ENCODE measurements around the gene DSEL. TPM values are rescaled to one million over a fixed set of nuclear protein-coding genes. Genes with fewer than 3 reads are reported as not detected.
A peak's percentile ranks its signal among the peaks of the same experiment; 100 is the strongest.

The DSEL gene
- total RNA-seq, 4 donors from 2014 or later = 1.9 to 2.7 (median 2.4) TPM

GRCh38 chr18:67518566-67518965 lies 2.0 kb upstream of the DSEL start:
- no peak for TF ChIP-seq CTCF (IDR thresholded peaks at IDR 0.05)
- no peak for TF ChIP-seq POLR2A (IDR thresholded peaks at IDR 0.05)
- no peak overlapping the region for H3K4me3 ChIP-seq
- no peaks in the 10 kb centered on the region for H3K36me3 ChIP-seq
- no peak for DNase-seq
- H3K9me3 ChIP-seq = no peaks in the 10 kb centered on the region
- H3K27ac ChIP-seq = no peak overlapping the region
- peaks cover 0 to 9% (median 0%) of the 10 kb centered on the region in 4 donors for H3K4me1 ChIP-seq
- H3K27me3 ChIP-seq = no peaks in the 10 kb centered on the region

- Histone ChIP-seq H3K27me3 (no peaks in the 10 kb centered on the region), H3K27ac (peak overlapping the region in 3 of 4 donors; percentile 16 to 81 (median 51)), H3K36me3 (no peaks in the 10 kb centered on the region), H3K4me3 (peak overlapping the region; percentile 60 to 76 (median 66)), H3K4me1 (peaks cover 0 to 9% (median 0%) of the 10 kb centered on the region in 4 donors), H3K9me3 (no peaks in the 10 kb centered on the region)
- no peak for DNase-seq
- TF ChIP-seq POLR2A (IDR thresholded peaks at IDR 0.05) (no peak), CTCF (IDR thresholded peaks at IDR 0.05) (no peak)
Measured at GRCh38 chr18:67517444-67517765, 885 bp upstream of the DSEL start.

- H3K27ac ChIP-seq = peak overlapping the region; percentile 61 to 81 (median 68)
- DNase-seq = peak; percentile 57 to 91 (median 87)
- TF ChIP-seq POLR2A (IDR thresholded peaks at IDR 0.05) (no peak), CTCF (IDR thresholded peaks at IDR 0.05) (peak in 4 of 6 experiments; percentile 50 to 72 (median 62))
- no peaks in the 10 kb centered on the region for H3K36me3 ChIP-seq
- peak overlapping the region; percentile 60 to 76 (median 66) for H3K4me3 ChIP-seq
- H3K9me3 ChIP-seq = no peaks in the 10 kb centered on the region
- H3K27me3 ChIP-seq = no peaks in the 10 kb centered on the region
- peaks cover 0 to 9% (median 0%) of the 10 kb centered on the region in 4 donors for H3K4me1 ChIP-seq
Measured at GRCh38 chr18:67515942-67516538, 480 bp downstream of the DSEL start.

- H3K36me3 ChIP-seq = no peaks in the 10 kb centered on the region
- H3K9me3 ChIP-seq = no peaks in the 10 kb centered on the region
- DNase-seq = no peak
- H3K27me3 ChIP-seq = no peaks in the 10 kb centered on the region
- H3K4me3 ChIP-seq = peak overlapping the region in 1 of 4 donors; percentile 76
- H3K4me1 ChIP-seq = peaks cover 0 to 9% (median 0%) of the 10 kb centered on the region in 4 donors
- TF ChIP-seq POLR2A (IDR thresholded peaks at IDR 0.05) (no peak), CTCF (IDR thresholded peaks at IDR 0.05) (no peak)
- H3K27ac ChIP-seq = no peak overlapping the region
Measured at GRCh38 chr18:67514901-67515540, 1.5 kb downstream of the DSEL start.

- no peaks in the 10 kb centered on the region for H3K9me3 ChIP-seq
- no peak for TF ChIP-seq CTCF (IDR thresholded peaks at IDR 0.05)
- TF ChIP-seq POLR2A (IDR thresholded peaks at IDR 0.05) = no peak
- H3K27ac ChIP-seq = no peak overlapping the region
- no peak overlapping the region for H3K4me3 ChIP-seq
- H3K36me3 ChIP-seq = no peaks in the 10 kb centered on the region
- no peaks in the 10 kb centered on the region for H3K27me3 ChIP-seq
- DNase-seq = no peak
- H3K4me1 ChIP-seq = peaks cover 0 to 9% (median 0%) of the 10 kb centered on the region in 4 donors
Measured at GRCh38 chr18:67514465-67514864, 2.1 kb downstream of the DSEL start.

All from Peyer's patch (tissue), 4 donors.